ENCODE results near the gene UBXN2A. TPM values are rescaled to one million over a fixed set of nuclear protein-coding genes. Genes with fewer than 3 reads are reported as not detected.
A peak's percentile ranks its signal among the peaks of the same experiment; 100 is the strongest.

The UBXN2A gene, protein sequence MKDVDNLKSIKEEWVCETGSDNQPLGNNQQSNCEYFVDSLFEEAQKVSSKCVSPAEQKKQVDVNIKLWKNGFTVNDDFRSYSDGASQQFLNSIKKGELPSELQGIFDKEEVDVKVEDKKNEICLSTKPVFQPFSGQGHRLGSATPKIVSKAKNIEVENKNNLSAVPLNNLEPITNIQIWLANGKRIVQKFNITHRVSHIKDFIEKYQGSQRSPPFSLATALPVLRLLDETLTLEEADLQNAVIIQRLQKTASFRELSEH
- 10.4 TPM for total RNA-seq

DNA sequence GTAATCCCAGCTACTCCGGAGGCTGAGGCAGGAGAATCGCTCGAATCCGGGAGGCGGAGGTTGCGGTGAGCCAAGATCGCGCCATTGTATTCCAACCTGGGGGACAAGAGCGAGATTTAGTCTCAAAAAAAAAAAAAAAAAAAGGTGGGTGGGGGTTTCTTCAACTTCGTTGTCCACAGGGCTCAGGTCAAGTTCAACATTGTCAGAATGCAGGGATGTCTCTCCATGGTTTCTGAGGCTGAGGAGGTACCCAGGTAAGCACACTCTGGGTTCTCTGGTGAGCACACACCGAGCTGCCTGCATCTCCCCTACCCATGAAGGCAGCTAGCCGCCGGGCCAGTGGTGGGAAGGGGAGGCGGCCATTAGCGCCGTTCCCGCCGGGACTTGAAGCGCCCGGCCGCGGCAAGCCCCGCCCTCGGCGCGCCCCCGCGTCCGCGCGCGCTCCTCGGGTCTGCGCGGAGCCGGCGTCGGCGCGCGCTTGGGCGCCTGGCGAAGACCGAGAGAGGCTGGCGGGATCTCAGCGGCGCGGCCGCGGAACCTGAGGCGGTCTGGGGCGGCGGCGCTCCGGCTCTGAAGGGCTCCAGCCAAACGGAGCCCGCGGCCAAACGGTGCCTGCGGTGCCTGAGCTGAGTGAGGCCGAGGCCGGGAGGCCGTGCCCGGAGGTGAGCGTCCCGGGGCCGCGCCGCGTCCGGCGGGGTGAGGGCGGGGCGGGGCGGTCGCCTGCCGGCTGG, at the start of gene UBXN2A:
UBXN2A (plus strand) TSS at position 477 of the 731 bp plus-strand sequence. CDS start 17,852 bp downstream, outside the sequence.
- peak; percentile 94 for ATAC-seq

DNA sequence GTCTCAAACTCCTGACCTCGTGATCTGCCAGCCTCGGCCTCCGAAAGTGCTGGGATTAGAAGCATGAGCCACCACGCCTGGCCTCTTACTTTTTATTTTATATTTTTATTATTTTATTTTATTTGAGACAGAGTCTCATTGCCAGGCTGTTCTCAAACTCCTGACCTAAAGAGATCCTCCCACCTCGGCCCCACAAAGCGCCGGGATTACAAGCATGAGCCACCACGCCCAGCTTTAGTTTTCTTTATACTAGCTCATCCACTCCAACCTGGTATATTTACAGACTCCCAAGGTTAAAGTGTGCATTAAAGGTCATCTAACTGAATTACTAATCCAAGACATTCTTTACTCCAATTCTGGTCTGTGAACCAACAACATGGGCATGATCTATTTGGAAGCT, 40.1 kb upstream of the UBXN2A start:
- ATAC-seq, result no peak

DNA sequence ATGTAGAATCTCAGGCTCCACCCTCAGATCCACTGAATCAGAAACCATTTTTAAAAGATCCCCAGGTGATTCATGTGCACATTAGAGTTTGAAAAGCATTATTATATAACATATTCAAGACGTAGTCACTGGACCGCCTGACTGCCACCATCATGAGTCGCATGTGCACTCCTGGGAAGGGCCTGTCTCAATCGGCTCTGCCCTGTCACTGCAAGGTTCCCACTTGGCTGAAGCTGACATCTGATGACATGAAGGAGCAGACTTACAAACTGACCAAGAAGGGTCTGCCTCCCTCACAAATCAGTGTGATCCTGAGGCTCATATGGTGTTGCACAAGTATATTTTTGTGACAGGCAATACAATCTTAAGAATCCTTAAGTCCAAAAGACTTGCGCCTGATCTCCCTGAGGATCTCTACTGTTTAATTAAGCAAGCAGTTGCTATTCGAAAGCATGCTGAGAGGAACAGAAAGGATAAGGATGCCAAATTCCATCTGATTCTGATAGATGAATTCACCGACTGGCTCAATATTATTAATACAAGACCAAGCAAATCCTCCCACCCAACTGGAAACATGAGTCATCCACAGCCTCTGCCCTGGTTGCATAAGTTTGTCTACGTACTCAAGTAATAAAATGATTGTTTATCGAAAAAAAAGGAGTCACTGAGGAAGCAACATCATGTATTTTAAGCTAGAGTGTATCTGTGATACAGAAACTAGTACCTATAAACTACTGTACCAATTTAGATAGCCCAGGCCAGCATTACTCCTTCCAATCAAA, 39.5 kb upstream of the UBXN2A start:
- ATAC-seq, result peak; percentile 78

DNA sequence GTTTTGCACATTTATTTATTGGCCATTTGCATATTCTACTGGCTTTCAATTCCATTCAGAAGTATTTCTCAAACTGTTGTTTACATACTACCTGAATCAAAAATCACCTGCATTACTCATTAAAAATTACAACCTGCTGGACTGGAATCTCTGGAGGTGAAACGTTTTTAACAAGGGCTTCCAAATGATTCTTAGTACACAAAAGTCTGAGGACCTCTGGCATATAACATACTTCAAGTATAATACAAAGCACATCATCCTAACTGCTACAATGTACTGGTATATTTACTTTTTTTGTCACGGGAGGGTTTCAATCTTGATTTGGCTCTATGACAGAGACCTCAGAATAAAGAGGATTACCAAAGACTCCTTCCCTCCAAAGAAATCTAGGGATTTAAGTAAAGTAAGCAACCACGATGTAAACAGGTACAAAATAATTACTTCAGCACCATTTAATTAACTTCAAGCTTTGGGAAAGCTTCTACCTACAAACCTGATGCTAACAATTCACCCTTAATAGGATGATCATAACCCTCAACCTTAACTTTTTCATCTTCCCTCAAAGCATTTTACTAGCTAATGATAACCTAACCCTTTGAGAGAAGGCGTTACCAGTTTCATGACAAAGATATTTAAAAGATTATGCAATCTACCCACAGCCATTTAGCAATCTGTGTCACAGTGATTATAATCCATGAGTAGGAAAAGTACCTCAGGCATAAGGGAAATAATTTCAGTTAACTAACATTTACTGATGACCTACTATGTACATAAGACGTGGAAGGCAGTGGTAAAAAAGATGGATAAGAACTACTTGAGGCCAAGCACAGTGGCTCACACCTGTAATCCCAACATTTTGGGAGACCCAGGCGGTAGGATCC, 38.1 kb upstream of the UBXN2A start:
- ATAC-seq, result peak; percentile 78

DNA sequence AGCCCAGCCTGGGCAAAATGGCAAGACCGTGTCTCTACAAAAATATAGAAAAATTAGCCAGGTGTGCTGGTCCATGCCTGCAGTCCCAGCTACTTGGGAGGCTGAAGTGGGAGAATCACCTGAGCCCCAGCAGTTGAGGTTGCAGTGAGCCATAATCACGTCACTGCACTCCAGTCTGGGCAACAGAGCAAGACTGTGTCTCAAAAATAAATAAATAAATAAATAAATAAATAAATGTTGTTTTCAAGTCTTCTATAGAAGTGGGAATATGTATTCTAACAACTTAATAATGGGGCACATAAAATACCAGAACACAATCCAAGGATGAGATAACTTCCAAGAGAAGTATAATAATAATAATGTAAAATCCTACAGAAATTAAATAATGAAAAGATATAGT, 37.2 kb upstream of the UBXN2A start:
- no peak for ATAC-seq

DNA sequence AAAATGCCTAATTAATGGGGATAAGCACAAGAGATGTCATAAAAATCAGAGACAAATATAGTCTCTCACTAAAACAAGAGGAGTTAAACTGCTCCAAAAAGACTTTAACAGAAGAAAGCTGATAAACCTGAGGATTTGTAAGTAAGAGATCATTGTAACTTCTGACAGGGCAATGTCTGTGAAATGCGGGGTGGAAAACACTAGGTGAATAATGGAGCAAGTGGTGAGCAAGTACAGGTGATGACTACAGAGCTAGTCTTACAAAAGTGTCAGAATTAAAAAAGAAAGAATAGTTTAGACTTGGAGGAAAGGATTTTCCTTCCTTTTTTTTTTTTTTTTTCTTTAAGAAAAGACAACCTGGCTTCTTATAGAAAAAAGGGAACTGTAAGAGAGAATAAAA, 36.0 kb upstream of the UBXN2A start:
- no peak for ATAC-seq

DNA sequence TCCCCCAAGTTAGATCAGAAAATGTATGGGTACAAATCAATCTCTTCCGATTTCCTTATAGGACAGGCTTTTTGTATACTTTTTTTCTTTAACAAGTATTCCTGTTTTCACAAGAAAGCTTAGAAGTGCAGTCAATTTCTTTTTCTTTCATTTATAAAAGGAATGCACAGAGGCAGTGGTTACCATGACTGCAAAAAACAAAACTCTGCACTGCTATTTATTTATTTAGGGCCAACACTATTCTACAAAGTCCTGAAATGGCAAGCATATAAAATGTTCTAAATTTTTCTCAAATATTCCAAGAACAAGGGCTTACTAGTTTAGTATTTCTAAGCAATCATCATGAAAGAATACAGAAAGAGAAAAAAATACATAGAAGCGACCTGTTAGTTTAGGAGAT, 35.6 kb upstream of the UBXN2A start:
- no peak for ATAC-seq

DNA sequence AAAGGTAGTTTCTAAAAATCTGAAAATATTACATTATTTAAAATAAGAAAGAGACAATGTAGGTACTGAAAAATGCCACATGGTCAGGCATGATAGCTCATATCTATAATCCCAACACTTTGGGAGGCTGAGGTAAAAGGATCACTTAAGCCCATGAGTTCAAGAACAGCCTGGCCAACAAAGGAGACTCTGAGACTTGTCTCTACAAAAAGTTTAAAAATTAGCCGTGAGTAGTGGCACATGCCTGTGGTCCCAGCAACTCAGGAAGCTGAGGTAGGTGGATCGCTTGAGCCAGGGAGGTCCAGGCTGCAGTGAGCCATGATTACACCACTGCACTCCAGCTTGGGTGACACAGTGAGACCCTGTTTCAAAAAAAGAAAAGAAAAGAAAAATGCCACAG, 35.1 kb upstream of the UBXN2A start:
- no peak for ATAC-seq

DNA sequence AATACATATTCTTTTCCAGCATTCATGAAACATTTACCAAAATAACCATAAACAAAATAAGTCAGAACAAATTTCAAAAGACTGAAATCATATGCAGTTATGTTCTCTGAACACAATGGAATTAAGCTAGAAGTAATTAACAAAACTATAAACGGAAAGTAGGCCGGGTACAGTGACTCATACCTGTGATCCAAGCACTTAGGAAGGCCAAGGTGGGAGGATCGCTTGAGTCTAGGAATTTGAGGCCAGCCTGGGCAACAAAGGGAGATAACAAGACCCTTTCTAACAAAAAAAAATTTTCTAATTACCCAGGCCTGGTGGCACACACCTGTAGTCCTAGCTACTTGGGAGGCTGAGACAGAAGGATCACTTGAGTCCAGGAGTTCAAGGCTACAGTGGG, 28.2 kb upstream of the UBXN2A start:
- ATAC-seq, result no peak

DNA sequence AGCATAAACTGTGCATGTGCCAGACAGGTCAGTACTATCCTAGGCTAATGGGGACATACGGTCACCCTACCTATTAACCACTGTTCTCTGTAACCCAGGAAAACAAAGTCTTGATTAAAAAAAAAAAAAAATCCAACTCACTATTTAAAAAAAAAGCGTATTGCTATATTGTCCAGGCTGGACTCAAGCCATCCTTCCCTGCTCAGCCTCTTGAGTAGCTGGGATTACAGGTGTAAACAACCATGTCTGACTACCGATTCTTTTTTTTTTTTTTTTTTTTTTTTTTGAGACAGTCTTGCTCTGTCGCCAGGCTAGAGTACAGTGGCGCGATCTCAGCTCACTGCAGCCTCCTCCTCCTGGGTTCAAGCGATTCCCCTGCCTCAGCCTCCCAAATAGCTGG, 24.9 kb upstream of the UBXN2A start:
- no peak for ATAC-seq

DNA sequence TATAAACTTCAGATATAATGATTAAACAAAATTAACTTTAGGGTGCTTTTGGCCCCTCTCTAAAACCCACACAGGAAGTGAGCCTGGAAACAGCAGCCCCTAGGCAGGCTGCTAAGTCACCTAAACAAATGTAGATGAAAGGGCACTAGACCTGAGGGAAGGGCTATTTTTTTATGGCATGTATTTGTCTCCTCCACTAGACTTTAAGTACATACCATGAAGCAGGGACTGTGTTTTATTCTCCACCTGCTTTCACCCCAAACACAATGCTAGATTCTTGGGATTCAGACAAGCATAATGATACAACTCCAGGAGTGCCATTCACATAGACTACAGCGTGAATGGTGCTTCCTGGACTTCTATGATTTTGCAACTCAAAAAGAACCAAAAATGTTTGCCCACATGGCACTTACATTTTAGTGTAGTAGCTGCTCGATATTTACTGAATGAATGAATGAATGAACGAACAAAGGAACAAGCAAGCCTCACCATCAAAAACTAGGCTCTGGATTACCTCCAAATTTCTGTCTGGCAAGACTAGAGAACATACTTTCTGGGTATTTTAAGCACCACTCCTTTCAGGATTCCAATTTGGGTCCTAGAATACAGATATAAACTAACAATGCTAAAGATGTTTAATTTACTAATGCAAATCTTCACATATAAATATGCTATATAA, 23.4 kb upstream of the UBXN2A start:
- no peak for ATAC-seq

DNA sequence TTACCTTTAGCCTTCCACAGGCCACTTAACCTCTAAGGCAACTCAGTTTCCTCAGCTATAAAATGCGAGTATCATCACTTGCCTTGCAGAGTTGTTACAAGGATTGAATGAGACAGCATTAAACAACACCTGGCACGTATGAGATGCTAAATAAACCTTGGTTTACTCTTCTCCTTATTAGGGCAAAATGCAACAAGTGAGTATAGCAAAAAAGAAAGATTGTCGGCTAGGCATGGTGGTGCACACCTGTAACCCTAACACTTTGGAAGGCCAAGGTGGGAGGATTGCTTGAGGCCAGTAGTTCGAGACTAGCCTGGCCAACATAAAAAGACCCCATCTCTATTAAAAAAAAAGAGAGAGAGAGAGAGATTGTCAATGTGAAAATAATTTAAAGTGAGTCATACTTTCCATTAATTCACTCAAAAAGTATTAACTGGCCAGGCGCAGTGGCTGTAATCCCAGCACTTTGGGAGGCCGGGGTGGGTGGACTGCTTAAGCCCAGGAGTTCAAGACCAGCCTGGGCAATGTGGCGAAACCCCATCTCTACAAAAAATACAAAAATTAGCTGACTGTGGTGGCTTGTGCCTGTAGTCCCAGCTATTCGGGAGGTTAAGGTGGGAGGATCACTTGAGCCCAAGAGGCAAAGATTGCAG, 21.3 kb upstream of the UBXN2A start:
- no peak for ATAC-seq

DNA sequence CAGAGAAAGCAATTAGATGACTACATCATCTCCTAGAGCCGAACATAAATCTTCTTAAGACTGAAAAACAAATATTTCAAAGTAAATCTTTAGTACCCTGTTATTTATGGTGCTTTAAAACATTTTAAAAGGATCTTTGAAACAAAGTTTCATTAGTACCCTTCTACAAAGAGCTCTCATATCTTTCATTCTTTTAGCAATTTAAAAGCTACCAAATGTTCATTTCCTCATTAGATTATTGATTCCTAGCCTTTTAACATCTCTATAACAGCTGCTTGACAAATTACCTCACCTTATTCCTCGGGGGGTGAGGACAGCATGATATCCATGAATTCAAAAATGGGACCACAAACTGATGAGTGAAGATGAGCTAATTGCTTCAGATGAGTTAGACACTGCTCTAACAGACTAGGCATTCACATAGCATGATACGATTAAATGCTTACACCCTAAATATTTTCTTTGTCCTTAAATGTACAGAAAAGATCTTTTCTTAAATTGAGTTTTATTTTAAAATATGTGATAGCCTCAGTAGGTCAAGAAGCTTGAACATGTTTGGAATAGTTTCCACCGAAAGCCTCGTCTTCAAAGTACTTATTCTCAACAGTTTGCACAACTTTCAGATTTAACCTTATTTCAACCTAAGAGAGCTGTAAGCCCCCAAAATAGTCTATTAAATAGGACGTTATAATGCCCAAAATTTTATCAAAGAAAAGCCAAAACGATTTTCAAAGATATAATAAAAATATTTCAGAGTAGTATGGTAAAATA, 15.5 kb upstream of the UBXN2A start:
- ATAC-seq, result no peak

DNA sequence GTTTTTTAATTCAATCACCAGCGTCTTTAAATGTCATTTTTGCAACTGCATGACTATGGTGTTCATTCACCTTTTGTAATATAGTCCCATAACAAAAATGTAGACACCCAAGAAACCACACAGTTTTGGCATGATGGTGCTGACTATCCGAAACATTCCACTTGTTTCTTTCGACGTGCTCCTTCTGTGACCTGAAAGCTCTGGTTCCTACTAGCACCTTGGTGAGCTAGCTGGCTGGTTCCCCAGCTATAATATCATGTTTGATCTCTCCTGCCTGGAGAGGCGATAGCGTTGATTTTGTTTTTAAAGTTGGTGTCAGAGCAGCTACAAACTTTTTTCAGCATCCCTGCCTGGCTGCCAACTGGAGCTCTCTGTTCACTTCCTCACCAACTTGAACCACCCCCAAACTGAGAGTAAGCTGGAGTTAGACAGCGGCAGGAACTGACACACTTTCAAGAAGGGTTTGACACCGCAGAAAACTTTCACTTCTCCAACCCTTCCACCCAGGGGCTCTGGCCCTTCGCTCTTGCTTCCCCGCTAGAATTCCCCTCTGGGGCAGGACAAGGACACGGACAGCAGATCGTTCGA, 14.5 kb upstream of the UBXN2A start:
- peak; percentile 51 for ATAC-seq

DNA sequence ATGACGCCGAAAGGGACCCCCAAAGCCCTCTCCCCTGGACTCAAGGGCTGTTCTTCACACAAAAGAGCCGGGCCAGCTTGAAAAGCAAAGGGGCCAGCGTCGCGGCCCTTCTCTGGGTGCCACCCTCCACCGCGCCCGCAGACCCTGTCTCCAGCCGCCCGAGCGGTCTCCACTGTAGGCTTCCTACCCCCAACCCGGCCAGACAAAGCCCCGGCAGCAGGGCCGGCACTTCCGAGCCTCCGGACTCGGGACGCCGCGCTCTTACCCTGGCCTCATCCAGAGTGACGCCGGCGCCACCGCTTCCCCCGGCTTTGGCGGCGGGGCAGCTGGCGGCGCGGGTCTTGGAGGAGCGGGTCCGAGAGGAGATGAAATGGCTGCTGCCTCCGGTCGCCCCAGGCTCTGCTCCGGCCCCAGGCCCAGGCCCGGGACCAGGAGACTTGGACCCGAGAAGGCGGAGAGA, 13.9 kb upstream of the UBXN2A start:
- ATAC-seq, result peak; percentile 44

DNA sequence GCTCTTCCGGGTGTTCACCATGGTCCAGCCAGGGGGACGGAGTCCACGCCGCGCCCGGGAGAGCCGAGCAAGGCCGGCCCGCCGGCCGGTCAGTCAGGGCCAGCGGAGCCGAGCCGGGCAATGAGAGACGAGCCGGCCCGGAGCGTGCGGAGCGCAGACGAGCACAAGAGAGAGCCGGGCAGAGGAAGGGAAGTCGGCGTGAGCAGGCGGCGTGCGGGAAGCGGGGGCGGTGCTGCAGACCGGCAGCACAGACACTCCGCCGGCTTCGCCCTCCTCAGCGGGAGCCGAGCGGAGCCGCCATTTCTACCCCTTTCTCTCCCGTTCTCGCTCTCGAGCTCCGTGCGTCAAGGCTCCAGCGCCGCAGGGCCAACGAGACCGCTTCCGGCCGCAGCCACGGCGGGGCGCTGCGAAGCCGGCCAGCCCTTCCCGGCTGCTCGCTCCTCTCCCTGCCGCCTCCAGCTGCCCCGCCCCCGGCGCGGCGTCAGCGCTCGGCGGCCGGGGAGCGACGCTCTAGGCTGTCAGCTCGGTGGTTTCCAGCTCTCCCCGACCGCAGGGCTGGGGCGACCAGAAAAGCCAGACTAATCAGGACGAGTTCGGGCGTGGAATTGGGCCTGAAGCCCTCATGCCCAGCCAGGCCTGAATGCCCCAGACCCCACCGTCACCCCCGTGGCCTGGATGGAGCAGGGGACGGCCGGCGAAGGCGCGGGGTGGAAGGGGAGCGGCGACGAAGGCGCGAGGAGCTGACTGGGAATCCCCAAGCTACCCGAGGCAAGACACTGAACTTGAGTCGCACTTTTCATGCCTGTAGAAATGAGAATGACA, 13.3 kb upstream of the UBXN2A start, which contains the start of gene ATAD2B:
ATAD2B (minus strand) TSS at position 374 of the 822 bp plus-strand sequence; CDS start at position 21, 353 bp downstream.
- peak; percentile 98 for ATAC-seq

DNA sequence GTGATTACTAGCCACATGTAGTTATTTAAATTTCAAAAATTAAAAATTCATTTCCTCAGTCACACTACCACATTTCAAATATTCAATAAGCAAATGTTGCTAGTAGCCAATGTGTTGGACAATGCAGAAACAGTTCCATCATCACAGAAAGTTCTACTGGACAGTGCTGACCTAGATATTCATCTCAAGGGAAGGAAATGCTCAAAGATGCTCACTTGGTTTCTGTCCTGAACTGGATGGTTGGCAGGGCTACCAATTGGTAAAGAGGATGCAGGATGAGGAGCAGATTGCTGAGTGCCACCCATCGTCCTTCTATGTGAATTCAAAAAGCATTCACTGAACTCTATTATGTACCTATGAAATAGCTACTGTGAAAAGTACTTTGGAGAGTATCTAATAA, 6.0 kb upstream of the UBXN2A start:
- no peak for ATAC-seq

DNA sequence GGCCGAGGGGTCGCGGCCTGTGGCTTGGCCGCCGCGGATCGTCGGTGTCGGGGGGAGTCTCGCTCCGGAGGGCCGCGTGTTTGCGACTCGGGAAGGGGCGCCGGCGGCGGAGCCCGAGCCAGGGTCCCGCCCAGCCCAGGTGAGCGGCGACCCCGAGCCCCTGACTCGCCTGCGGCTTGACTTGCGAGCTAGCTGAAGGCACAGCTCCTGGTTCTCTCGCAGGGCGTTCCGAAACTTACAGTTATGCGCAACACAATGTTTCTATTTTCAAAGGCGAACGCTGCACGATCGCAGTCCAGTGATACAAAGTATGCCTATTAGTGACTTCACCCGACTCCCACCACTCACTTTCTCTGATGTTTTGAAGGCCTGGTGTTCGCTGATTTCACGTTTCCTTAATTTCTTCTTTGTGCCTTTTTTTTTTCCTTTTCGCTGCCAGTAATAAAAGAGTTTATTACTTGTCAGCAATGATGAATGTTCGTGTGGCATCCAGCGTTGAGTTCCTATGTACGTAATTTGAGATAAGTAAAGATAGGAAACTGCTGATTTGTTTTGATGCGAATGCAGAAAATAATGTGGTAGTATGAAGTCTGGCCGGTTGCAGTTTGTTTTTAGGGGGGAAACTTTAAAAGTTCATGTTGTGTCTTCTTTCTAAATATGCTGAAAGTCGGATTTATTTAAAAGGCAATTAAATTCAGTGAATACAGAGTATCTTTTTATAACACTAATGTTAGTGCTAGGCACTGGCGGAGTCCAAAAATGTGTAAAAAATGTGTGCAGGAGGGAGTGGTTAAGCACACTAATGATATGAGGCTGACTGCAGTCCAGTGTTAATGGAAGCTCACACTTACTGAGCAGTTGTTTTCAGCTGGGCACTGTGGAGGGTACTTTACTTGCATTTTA, 706 bp downstream of the UBXN2A start:
- peak; percentile 49 for ATAC-seq

All from esophagus mucosa (tissue), 1 donor.